ENCODE results near the gene NRAP. TPM values are rescaled to one million over a fixed set of nuclear protein-coding genes. Genes with fewer than 3 reads are reported as not detected.

The NRAP gene
- total and polyA plus RNA-seq, 12 donors = 168 to 1,999 (median 1,161) TPM

- 67 to 81% methylated on average over 4 of the region's 4 CpGs for WGBS, 2 donors
These were observed 54.1 kb downstream of the NRAP start for GRCh38 chr10:113609704-113610108.

GRCh38 chr10:113605268-113605978 is 58.4 kb downstream of the NRAP start:
- WGBS, 2 donors = 44 to 56% methylated on average over 13 of the region's 13 CpGs
- peaks cover 0 to 94% (median 7%) of the 10 kb centered on the region in 9 donors for H3K36me3 ChIP-seq
- ATAC-seq (peak in 6 of 8 donors; percentile 12 to 54 (median 20)), DNase-seq (no peak)
- no peak overlapping the region for H3K4me3 ChIP-seq
- H3K4me1 ChIP-seq = peaks cover 3 to 42% (median 26%) of the 10 kb centered on the region in 9 donors
- H3K27ac ChIP-seq = peak overlapping the region in 8 of 10 donors; percentile 20 to 68 (median 44)
- H3K27me3 ChIP-seq = peaks cover 0 to 7% (median 0%) of the 10 kb centered on the region in 7 donors
- intact Hi-C loops (cut with DNase I) = no loop called here
- no peak for TF ChIP-seq CTCF (IDR thresholded peaks at IDR 0.05)
- H3K9me3 ChIP-seq = no peaks in the 10 kb centered on the region

More at GRCh38 chr10:113609704-113610108, 54.1 kb downstream of the NRAP start:
- peaks cover 0 to 5% (median 0%) of the 10 kb centered on the region in 7 donors for H3K27me3 ChIP-seq
- intact Hi-C loops (cut with DNase I) = no loop called here
- peak overlapping the region in 1 of 10 donors; percentile 37 for H3K27ac ChIP-seq
- no peak for TF ChIP-seq CTCF (IDR thresholded peaks at IDR 0.05)
- no peak overlapping the region for H3K4me3 ChIP-seq
- peaks cover 3 to 66% (median 43%) of the 10 kb centered on the region in 9 donors for H3K4me1 ChIP-seq
- no peak for DNase-seq
- no peak for ATAC-seq
- peaks cover 0 to 84% (median 5%) of the 10 kb centered on the region in 9 donors for H3K36me3 ChIP-seq
- no peaks in the 10 kb centered on the region for H3K9me3 ChIP-seq

DNA sequence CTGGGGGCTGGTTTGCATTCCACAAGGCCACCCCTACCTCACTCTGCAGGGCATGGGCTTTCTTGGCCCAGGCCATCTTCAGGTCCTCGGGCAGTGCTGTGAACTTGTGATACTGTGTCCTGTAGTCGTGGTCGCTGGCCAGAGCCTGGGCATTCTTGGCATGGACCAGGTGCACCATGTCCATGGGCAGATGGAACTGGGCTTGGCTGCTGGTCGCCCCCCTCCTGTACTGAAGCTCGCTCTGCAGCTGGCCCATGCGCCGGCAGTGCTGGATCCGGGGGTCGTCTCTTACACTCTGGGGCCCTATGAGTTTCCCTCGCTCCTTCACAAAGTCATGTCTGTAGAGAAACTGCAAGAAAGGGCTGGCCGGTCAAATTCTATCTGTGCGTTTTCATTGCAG is 59.3 kb downstream of the NRAP start:
- Histone ChIP-seq H3K9me3 (no peaks in the 10 kb centered on the region), H3K27ac (peak overlapping the region in 8 of 10 donors; percentile 5 to 68 (median 44)), H3K4me3 (no peak overlapping the region), H3K27me3 (peaks cover 0 to 7% (median 0%) of the 10 kb centered on the region in 7 donors), H3K36me3 (peaks cover 0 to 94% (median 9%) of the 10 kb centered on the region in 9 donors), H3K4me1 (peaks cover 3 to 42% (median 26%) of the 10 kb centered on the region in 9 donors)
- TF ChIP-seq CTCF (IDR thresholded peaks at IDR 0.05) = no peak
- DNase-seq (no peak), ATAC-seq (peak in 6 of 8 donors; percentile 21 to 68 (median 42))
- WGBS, 2 donors = 69 to 81% methylated on average over 12 of the region's 12 CpGs
- intact Hi-C loops (cut with DNase I) = no loop called here

- 60 to 63% methylated on average over 13 of the region's 13 CpGs for WGBS, 2 donors
- Histone ChIP-seq H3K9me3 (no peaks in the 10 kb centered on the region), H3K36me3 (peaks cover 0 to 94% (median 4%) of the 10 kb centered on the region in 9 donors), H3K4me3 (no peak overlapping the region), H3K4me1 (peaks cover 3 to 42% (median 26%) of the 10 kb centered on the region in 9 donors), H3K27me3 (peaks cover 0 to 7% (median 0%) of the 10 kb centered on the region in 7 donors), H3K27ac (peak overlapping the region in 7 of 10 donors; percentile 1 to 68 (median 46))
- TF ChIP-seq CTCF (IDR thresholded peaks at IDR 0.05) = no peak
- intact Hi-C loops (cut with DNase I) = no loop called here
- DNase-seq (peak in 1 of 2 donors; percentile 36), ATAC-seq (peak; percentile 23 to 75 (median 62))
These were observed 60.6 kb downstream of the NRAP start for GRCh38 chr10:113603057-113603777.
